GM12891 (cell line): ENCODE measurements around the gene ST13.
"Not testable (repeated sequence)": the region's sequence is repeated elsewhere in the genome, so short reads cannot be mapped to it uniquely, and the experiment has no call there.

Experiments
- PAX5 ChIP-seq: IDR thresholded peaks from 2 replicates; pipeline ENCODE4 v1.6.1; 2011; ENCODE audit warnings: low read length, moderate library complexity, mild to moderate bottlenecking; ENCODE audit not compliant: insufficient read depth, severe bottlenecking
- POLR2A ChIP-seq: IDR thresholded peaks from 2 replicates; pipeline ENCODE4 v1.6.1; 2011; ENCODE audit warnings: low read depth, low read length, control low read depth
- POLR2AphosphoS5 ChIP-seq: IDR thresholded peaks from 2 replicates; pipeline ENCODE4 v1.6.1; 2011; ENCODE audit warnings: low read depth, low read length, control low read depth
- SPI1 ChIP-seq: IDR thresholded peaks from 2 replicates; pipeline ENCODE4 v1.6.1; 2011; ENCODE audit warnings: low read depth, low read length, control low read depth
- TAF1 ChIP-seq: IDR thresholded peaks from 2 replicates; pipeline ENCODE4 v1.6.1; 2011; ENCODE audit warnings: low read depth, low read length, control low read depth

GRCh38 chr22:40868379-40868778 lies 11.9 kb upstream of the ST13 start:
- not testable (repeated sequence) for TF ChIP-seq SPI1, POLR2A, TAF1, POLR2AphosphoS5, PAX5
